SK-N-SH (cell line): ENCODE measurements around the gene RTN4RL2. TPM values are rescaled to one million over a fixed set of nuclear protein-coding genes. Genes with fewer than 3 reads are reported as not detected.
A peak's percentile ranks its signal among the peaks of the same experiment; 100 is the strongest.

Experiments used
- CTCF ChIA-PET: fragments of 300-600, 350-600 bp; formaldehyde crosslinking; extraction: SDS; loops from one replicate; lab custom pipeline; 2021; lab: Yijun Ruan, JAX
- POLR2A ChIA-PET: fragments of 350-600 bp; sonication (Branson Sonifier 250); formaldehyde crosslinking; extraction: SDS; loops from one replicate; lab custom pipeline; 2020; ENCODE audit warnings: antibody characterized with exemption, inconsistent platforms; lab: Yijun Ruan, JAX
- DNase-seq: peaks from one replicate; pipeline ENCODE4 v3.0.0; 2012
- H2AFZ ChIP-seq: fragments of 200-600 bp; sonication (generic); 2 replicates; pipeline ENCODE4 v1.8.1; 2016; ENCODE audit warnings: antibody characterized with exemption, mild to moderate bottlenecking, low read depth
- H3F3A ChIP-seq: fragments of 200-600 bp; sonication (generic); replicated peaks from 2 replicates; pipeline ENCODE3; 2016; ENCODE audit warnings: antibody characterized with exemption, mild to moderate bottlenecking; ENCODE audit not compliant: insufficient read depth
- H3K27ac ChIP-seq, 2 experiments: fragments of 200-500 bp in 1 of 2; fragments of 200-600 bp in 1 of 2; sonication (Bioruptor generic) in 1 of 2; sonication (generic), shearing (Covaris generic) in 1 of 2; 2 replicates each; pipeline versions ENCODE4 v1.5.1 to v1.6.1; 2014 to 2016; ENCODE audit warnings: low read depth in 2 of 2, inconsistent platforms in 1 of 2, low read length in 1 of 2, mild to moderate bottlenecking in 1 of 2, mixed read lengths in 1 of 2
- H3K27me3 ChIP-seq: fragments of 200-600 bp; sonication (generic), shearing (Covaris generic); 2 replicates; pipeline ENCODE4 v1.6.1; 2016; ENCODE audit warnings: mixed run types; ENCODE audit not compliant: insufficient read depth
- H3K36me3 ChIP-seq, 2 experiments: fragments of 200-500 bp in 1 of 2; fragments of 200-600 bp in 1 of 2; sonication (Bioruptor generic) in 1 of 2; sonication (generic) in 1 of 2; replicated peaks in 1 of 2; 2 replicates each; pipeline versions ENCODE3 to v1.5.1; 2014 to 2016; ENCODE audit warnings: low read length in 1 of 2, mild to moderate bottlenecking in 1 of 2; ENCODE audit not compliant: insufficient read depth in 2 of 2, control insufficient read depth in 1 of 2
- H3K4me1 ChIP-seq, 2 experiments: fragments of 200-500 bp in 1 of 2; fragments of 200-600 bp in 1 of 2; sonication (Bioruptor generic) in 1 of 2; sonication (generic), shearing (Covaris generic) in 1 of 2; 2 replicates each; pipeline versions ENCODE4 v1.5.1 to v1.6.1; 2014 to 2016; ENCODE audit warnings: low read depth in 1 of 2, low read length in 1 of 2, mixed run types in 1 of 2; ENCODE audit not compliant: insufficient read depth in 2 of 2, control insufficient read depth in 1 of 2
- H3K4me2 ChIP-seq: fragments of 200-600 bp; sonication (generic), shearing (Covaris generic); 2 replicates; pipeline ENCODE4 v1.6.1; 2017; ENCODE audit warnings: mixed run types
- H3K4me3 ChIP-seq, 2 experiments: fragments of 200-500 bp in 1 of 2; fragments of 200-600 bp in 1 of 2; sonication (Bioruptor generic) in 1 of 2; sonication (generic), shearing (Covaris generic) in 1 of 2; 2 replicates each; pipeline versions ENCODE4 v1.5.1 to v1.8.1; 2014 to 2016; ENCODE audit warnings: low read depth in 2 of 2, inconsistent platforms in 1 of 2, low read length in 1 of 2, mild to moderate bottlenecking in 1 of 2, mixed read lengths in 1 of 2, moderate library complexity in 1 of 2
- H3K79me2 ChIP-seq: fragments of 200-600 bp; sonication (generic); 2 replicates; pipeline ENCODE4 v1.8.1; 2017; ENCODE audit warnings: mild to moderate bottlenecking; ENCODE audit not compliant: insufficient read depth
- H3K9ac ChIP-seq: fragments of 200-600 bp; sonication (generic); 2 replicates; pipeline ENCODE4 v1.6.1; 2017; ENCODE audit warnings: mixed run types
- H3K9me2 ChIP-seq: fragments of 200-600 bp; sonication (generic); 2 replicates; pipeline ENCODE4 v1.6.1; 2017; ENCODE audit warnings: mixed run types
- H3K9me3 ChIP-seq: fragments of 200-600 bp; sonication (generic); 2 replicates; pipeline ENCODE4 v1.6.1; 2017; ENCODE audit warnings: mixed run types, mild to moderate bottlenecking, moderate library complexity
- H4K20me1 ChIP-seq: fragments of 200-600 bp; sonication (generic); 2 replicates; pipeline ENCODE4 v1.6.1; 2017; ENCODE audit warnings: mild to moderate bottlenecking, mixed run types; ENCODE audit not compliant: insufficient read depth
- CHD2 ChIP-seq: fragments of 150-350 bp; IDR thresholded peaks from 2 replicates; pipeline ENCODE4 v1.6.1; 2018; ENCODE audit warnings: low read length; ENCODE audit not compliant: partially characterized antibody
- CTCF ChIP-seq: fragments of 200-600 bp; sonication (generic); IDR thresholded peaks from 2 replicates; pipeline ENCODE4 v1.6.1; 2017; ENCODE audit warnings: antibody characterized with exemption, mild to moderate bottlenecking, moderate library complexity
- ELF1 ChIP-seq: IDR thresholded peaks from 2 replicates; pipeline ENCODE4 v1.4.0; 2012
- GATA2 ChIP-seq: sonication (generic); formaldehyde crosslinking; IDR thresholded peaks from 2 replicates; pipeline ENCODE4 v1.5.0; 2020; ENCODE audit warnings: mild to moderate bottlenecking, missing genetic modification reagents
- MAX ChIP-seq: IDR thresholded peaks from 2 replicates; pipeline ENCODE4 v1.4.0; 2012; ENCODE audit warnings: low read depth
- NRF1 ChIP-seq: IDR thresholded peaks from 2 replicates; pipeline ENCODE4 v1.6.1; 2012; ENCODE audit warnings: low read depth, mild to moderate bottlenecking, low read length
- POLR2AphosphoS5 ChIP-seq: IDR thresholded peaks from 2 replicates; pipeline ENCODE4 v1.6.1; 2012; ENCODE audit warnings: low read depth, low read length
- RCOR1 ChIP-seq: fragments of 150-350 bp; IDR thresholded peaks from 2 replicates; pipeline ENCODE4 v1.6.1; 2017; ENCODE audit warnings: antibody characterized with exemption, low read length
- REST ChIP-seq: IDR thresholded peaks from 2 replicates; pipeline ENCODE4 v1.6.1; 2012; ENCODE audit warnings: mild to moderate bottlenecking, low read depth, low read length, moderate library complexity
- RFX5 ChIP-seq: IDR thresholded peaks from 2 replicates; pipeline ENCODE4 v1.6.1; 2012; ENCODE audit warnings: mild to moderate bottlenecking, improper control_type of control experiment, low read length
- SIN3A ChIP-seq: IDR thresholded peaks from 2 replicates; pipeline ENCODE4 v1.6.1; 2012; ENCODE audit warnings: low read depth, mild to moderate bottlenecking, low read length, moderate library complexity, borderline replicate concordance
- SMC3 ChIP-seq: IDR thresholded peaks from 2 replicates; pipeline ENCODE4 v1.6.1; 2012; ENCODE audit warnings: low read depth, low read length, improper control_type of control experiment
- USF1 ChIP-seq: IDR thresholded peaks from 2 replicates; pipeline ENCODE4 v1.4.0; 2012; ENCODE audit warnings: low read depth, borderline replicate concordance
- YY1 ChIP-seq: IDR thresholded peaks from 2 replicates; pipeline ENCODE4 v1.4.0; 2012; ENCODE audit warnings: low read depth, mild to moderate bottlenecking
- ZBTB33 ChIP-seq: IDR thresholded peaks from 2 replicates; pipeline ENCODE4 v1.4.0; 2012; ENCODE audit warnings: low read depth, borderline replicate concordance
- WGBS: methylation state at CpG from one replicate; pipeline ENCODE4 v1.1.6; 2017; ENCODE audit warnings: low lambda C conversion rate; 5-methylcytosine and 5-hydroxymethylcytosine counted together
- polyA plus RNA-seq, 3 experiments: library from polyadenylated mRNA; depleted of rRNA; stranded (reverse); fragments of >200 nt; gene quantifications; 2 replicates each; pipeline ENCODE4 v1.2.3, GENCODE V29; 2012

The RTN4RL2 gene
- 0.08 and 0.30 TPM in 2 replicates for polyA plus RNA-seq (2012; rRNA removed)
- 0.13 and 0.39 TPM in 2 replicates for polyA plus RNA-seq (2012; cell fraction: cytosol; rRNA removed)
- polyA plus RNA-seq (2012; cell fraction: nucleus; rRNA removed): 0.26 and 0.65 TPM in 2 replicates

GRCh38 chr11:57460022-57460757, at the start of gene RTN4RL2:
Gene RTN4RL2 (plus strand): TSS chr11:57460528. CDS start chr11:57460866, 338 bp downstream.
- Histone ChIP-seq H3K4me3 (peak within 1 kb of the TSS; percentile 43 to 50), H3K27me3 (peaks cover 28% of the 10 kb centered on the region), H3K9me2 (no peaks in the 10 kb centered on the region), H4K20me1 (no peaks in the 10 kb centered on the region), H3K9me3 (no peaks in the 10 kb centered on the region), H3K9ac (no peak within 1 kb of the TSS), H2AFZ (no peak within 1 kb of the TSS), H3K79me2 (no peaks in the 10 kb centered on the region), H3K4me1 (peaks cover 11 to 22% of the 10 kb centered on the region in 2 experiments; a peak in 2 of 4 replicates), H3K27ac (no peak within 1 kb of the TSS), H3K36me3 (no peaks in the 10 kb centered on the region), H3K4me2 (peak within 1 kb of the TSS; percentile 78), H3F3A (peaks cover 4% of the 10 kb centered on the region)
- POLR2A ChIA-PET: interaction anchor here (1.1 kb wide), 1 partner anchor 16 kb away, joined by 3 read pairs; no protein-coding TSS in a partner anchor
- DNase-seq: peak; percentile 91
- WGBS: 1% methylated on average over 24 of the region's 66 CpGs
- CTCF ChIA-PET: interaction anchor here (0.9 to 13.8 kb wide), 20 partner anchors 9 to 1053 kb away, joined by 3 to 306 read pairs (median 10); partner anchors contain the start of genes SLC43A1, TIMM10 and UBE2L6
- TF ChIP-seq POLR2AphosphoS5: no peak
- no peak for TF ChIP-seq RFX5
- no peak for TF ChIP-seq ZBTB33
- TF ChIP-seq REST: no peak
- no peak for TF ChIP-seq YY1
- TF ChIP-seq GATA2 (CRISPR knock-in tag): no peak
- TF ChIP-seq SIN3A: no peak
- no peak for TF ChIP-seq ELF1
- no peak for TF ChIP-seq CTCF
- TF ChIP-seq SMC3: no peak
- no peak for TF ChIP-seq MAX
- TF ChIP-seq RCOR1: no peak
- TF ChIP-seq USF1: no peak
- no peak for TF ChIP-seq CHD2
- no peak for TF ChIP-seq NRF1
